GM21529 (cell line): ENCODE measurements around the gene P3H3.
"Not testable (repeated sequence)": the region's sequence is repeated elsewhere in the genome, so short reads cannot be mapped to it uniquely, and the experiment has no call there.

Experiments used
- ATAC-seq: cut with Tn5 transposase; IDR thresholded peaks from one replicate; pipeline ENCODE4 v1.9.1; 2021; ENCODE audit not compliant: unreplicated experiment

The P3H3 gene

DNA sequence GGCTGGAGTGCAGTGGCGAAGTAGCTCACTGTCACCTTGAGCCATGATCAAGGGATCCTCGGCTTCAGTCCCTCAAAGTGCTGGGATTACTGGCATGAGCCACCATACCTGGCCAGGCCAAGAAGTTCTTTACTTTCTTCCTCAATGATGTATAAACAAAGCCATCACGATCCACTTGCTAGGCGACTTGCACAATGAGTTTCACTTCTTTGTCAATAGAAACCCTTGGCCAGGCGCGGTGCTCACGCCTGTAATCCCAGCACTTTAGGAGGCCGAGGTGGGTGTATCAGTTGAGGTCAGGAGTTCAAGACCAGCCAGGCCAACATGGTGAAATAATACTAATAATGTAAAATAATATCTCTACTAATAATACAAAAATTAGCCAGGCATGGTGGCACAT, 59.3 kb downstream of the P3H3 start:
- no peak for ATAC-seq

DNA sequence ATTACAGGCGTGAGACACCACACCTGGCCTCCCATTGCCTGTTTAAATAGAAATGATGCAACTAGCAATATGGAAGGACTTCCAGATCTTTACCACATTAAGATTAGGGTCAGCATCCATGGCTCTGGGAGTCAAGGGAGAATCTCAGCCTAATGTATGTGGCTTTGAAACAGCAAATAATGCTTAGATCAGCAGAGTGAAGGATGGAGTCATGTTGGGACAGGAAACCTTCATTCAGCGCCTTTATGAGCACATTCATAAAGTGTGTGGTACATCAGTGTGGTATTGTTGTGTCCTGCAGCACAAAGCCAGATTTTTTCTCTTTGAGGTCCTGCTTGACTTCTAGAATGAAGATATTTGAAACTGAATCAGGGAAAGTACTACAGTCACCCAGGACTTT, 60.2 kb downstream of the P3H3 start:
- no peak for ATAC-seq

- ATAC-seq = not testable (repeated sequence)
Observed at GRCh38 chr12:6888794-6889193, 60.6 kb downstream of the P3H3 start.
